ENCODE results near the gene EML4.
"Not testable (repeated sequence)": the region's sequence is repeated elsewhere in the genome, so short reads cannot be mapped to it uniquely, and the experiment has no call there.

The EML4 gene

DNA sequence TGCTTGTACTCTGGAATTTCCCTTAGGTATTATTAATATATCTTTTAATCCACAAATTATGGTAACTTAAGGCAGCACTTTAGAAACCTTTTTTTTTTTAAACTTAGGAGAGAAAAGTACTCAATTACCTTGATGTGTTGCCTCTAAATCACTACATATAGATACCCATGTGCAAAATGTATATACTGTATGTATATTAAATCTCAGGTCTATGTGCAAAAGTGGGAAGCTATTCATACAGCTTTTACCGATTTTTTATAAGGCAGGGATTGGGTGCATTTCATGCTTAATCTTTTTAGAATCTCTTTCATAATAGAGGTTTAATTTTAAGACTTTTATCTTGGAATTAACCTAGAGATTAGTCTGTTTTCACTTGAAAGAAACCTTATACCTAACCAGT is 3.4 kb downstream of the EML4 start:
- DNase-seq (no peak), ATAC-seq (no peak)

- ATAC-seq: not testable (repeated sequence)
These were observed 4.3 kb downstream of the EML4 start for GRCh38 chr2:42173467-42173866.

GRCh38 chr2:42176992-42177738 is 8.0 kb downstream of the EML4 start:
- DNase-seq: no peak
- no peak for ATAC-seq

More at GRCh38 chr2:42173467-42173866, 4.3 kb downstream of the EML4 start:
- DNase-seq: not testable (repeated sequence)

- DNase-seq (no peak), ATAC-seq (no peak)
These were observed 9.2 kb downstream of the EML4 start for GRCh38 chr2:42178335-42178734.

- ATAC-seq (no peak), DNase-seq (no peak)
These were observed 11.1 kb downstream of the EML4 start for GRCh38 chr2:42180300-42180699.

DNA sequence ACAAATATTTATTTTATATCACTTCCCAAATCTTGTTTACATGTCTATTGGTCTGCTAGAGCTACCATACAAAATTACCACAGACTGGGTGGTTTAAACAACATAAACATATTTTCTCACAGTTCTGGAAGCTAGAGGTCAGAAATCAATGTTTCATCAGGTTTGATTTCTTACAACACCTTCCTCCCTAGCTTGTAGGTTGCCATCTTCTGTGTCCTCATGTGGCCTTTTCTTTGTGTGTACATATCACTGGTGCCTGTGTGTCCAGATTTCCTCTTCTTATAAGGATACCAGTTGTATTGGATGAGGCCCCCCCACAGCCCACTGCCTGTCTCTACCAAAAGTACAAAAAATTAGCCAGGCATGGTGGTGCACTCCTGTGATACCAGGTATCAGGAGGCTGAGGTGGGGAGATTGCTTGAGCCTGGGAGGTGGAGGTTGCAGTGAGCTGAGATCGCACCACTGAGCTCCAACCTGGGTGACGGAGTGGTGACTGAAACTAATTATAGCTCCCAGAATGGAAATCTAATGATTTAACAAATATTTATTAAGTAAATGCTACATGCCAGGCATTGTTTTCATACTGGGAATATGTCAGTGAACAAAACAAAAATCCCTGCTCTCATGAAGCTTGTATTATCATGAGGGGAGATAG is 13.6 kb downstream of the EML4 start:
- ATAC-seq: no peak
- DNase-seq: no peak

DNA sequence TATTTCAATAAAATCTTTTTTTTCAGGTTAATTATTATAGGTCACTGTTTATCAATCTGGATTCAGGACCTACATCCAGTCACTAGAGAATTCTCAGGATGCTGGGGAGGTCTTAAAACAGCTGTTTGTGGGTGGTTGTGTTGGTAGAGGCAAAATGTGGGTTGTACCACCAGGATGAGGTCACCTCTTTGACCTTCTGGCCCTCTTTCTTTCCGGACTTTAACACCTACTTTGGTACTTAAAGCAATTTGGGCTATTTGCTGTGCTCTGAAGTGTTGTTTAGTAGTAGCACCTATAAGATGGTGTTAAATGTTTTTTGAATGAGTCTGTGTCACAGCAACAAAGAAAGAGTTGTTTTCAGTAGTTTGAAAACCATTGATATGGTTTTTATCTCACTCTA is 14.6 kb downstream of the EML4 start:
- DNase-seq (no peak), ATAC-seq (no peak)

DNA sequence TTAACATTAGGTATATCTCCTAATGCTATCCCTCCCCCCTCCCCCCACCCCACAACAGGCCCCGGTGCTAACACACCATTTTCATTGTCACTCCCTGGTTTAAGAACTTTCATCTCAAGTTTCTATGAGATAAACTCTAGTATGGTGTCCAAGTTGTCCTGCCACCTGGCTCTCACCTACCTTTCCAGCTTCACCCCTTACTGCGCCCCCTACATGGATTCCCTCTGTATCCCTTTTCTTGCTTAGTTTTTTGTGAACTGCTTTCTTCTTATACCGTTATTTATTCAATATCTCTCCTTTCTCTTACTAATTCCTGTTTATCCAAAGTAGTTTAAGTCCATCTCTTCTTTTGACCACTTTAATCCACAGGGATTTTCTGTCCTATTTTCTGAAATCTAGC is 15.2 kb downstream of the EML4 start:
- no peak for DNase-seq
- ATAC-seq: no peak

DNA sequence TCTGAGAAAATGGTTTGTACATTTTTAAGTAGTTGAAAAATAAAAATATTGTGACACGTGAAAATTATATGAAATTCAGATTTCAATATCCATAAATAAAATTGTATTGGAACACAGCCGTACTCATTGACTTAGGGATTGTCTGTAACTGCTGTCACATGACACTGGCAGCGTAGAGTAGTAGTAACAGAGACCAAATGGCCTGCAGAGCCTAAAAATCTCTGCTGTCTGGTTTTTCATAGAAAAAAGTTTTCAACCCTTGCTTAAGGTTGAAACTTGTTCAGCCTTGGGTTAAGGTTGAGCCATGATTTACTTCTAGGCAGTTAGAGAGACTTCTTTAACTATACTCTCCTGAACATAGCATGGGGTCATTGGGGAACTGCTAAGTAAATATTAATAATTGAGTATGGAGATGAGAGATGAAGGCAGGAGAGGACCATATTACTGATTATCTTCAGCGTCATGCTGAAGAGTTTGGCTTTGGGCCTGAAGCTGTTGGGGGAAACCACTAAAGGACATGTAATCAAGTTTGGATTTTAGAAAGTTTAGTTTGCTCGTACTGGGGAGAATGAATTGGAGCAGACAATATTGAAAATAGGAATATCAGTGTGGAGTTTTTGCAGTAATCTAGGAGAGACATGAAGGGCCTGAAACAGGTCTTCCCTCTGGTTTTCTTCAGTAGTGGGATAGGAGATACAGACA is 16.2 kb downstream of the EML4 start:
- no peak for DNase-seq

GRCh38 chr2:42186366-42186765 is 17.2 kb downstream of the EML4 start:
- DNase-seq (no peak), ATAC-seq (no peak)

More for the DNA sequence above, 16.2 kb downstream of the EML4 start:
- no peak for ATAC-seq

- no peak for DNase-seq
- no peak for ATAC-seq
These were observed 17.9 kb downstream of the EML4 start for GRCh38 chr2:42186945-42187632.

DNA sequence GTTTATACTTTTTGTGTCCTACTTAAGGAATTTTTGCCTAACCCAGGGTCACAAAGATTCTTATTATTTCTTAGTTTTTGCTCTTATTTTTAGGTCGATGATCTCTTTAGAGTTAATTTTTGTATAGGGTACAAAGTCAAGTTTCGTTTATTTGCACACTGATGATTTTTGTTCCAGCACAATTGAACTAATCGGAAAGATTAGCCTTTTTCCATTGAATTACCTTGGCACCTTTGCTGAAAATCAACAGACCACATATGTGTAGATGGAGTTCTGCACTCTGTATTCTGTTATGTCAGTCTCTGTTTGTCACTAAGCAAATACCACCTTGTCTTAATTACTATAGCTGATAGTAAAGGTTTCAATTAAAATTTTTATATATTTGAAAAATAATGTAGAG is 18.7 kb downstream of the EML4 start:
- no peak for ATAC-seq
- no peak for DNase-seq

GRCh38 chr2:42189235-42189566 is 20.0 kb downstream of the EML4 start:
- ATAC-seq: no peak
- no peak for DNase-seq

DNA sequence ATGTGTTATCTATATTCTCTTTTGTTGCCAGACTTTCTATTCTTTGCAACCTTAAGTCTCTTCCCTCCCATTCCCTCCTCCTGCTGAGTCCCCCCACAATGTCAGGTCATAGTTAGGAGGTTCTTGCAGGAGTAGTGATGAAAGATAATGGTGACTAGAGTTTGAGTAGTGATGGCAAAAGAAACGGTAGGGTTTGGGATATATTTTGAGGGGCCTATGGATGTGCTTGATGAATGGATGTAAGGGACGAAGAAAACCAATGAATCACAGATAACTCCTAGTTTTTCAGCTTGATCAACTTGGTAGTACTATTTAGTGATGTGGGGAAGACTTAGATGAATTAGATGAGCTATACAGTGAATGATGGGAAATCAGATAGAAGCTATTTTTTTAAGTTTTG is 21.0 kb downstream of the EML4 start:
- ATAC-seq (no peak), DNase-seq (no peak)

- DNase-seq: no peak
- no peak for ATAC-seq
These were observed 22.3 kb downstream of the EML4 start for GRCh38 chr2:42191285-42192009.

DNA sequence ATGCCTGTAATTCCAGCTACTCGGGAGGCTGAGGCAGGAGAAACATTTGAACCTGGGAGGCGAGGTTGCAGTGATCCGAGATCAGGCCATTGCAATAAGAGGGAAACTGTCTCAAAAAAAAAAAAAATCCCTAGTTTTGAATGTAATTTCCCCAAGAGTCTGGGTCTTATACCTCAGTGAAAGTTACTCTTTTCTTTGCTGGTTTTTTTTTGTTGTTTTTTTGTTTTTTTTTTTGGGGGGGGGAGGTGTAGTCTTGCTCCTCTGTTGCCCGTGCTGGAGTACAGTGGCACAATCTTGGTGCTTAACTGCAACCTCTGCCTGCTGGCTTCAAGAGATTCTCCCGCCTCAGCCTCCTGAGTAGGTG is 22.8 kb downstream of the EML4 start:
- no peak for DNase-seq

GRCh38 chr2:42192652-42193566 is 23.8 kb downstream of the EML4 start:
- no peak for DNase-seq

More for the DNA sequence above, 22.8 kb downstream of the EML4 start:
- no peak for ATAC-seq

DNA sequence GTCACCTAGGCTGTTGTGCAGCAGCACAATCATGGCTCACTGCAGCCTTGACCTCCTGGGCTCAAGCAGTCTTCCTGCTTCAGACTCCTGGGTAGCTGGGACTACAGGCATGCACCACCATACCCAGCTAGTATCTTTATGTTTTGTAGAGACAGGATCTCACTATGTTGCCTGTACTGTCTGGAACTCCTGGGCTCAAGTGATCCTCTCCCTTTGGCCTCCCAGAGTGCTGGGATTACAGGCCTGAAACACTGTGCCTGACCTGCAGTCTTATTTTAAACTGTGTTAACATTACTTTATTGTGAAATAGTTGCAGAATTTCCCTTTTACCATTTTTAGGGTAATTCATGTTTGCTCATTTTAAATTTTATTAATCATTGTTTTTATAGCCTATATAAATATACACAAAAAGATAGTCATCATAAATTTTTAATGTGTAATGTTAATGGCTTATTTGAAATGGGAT is 24.6 kb downstream of the EML4 start:
- DNase-seq: no peak
- ATAC-seq: no peak

More at GRCh38 chr2:42192652-42193566, 23.8 kb downstream of the EML4 start:
- peak; percentile 79 for ATAC-seq

DNA sequence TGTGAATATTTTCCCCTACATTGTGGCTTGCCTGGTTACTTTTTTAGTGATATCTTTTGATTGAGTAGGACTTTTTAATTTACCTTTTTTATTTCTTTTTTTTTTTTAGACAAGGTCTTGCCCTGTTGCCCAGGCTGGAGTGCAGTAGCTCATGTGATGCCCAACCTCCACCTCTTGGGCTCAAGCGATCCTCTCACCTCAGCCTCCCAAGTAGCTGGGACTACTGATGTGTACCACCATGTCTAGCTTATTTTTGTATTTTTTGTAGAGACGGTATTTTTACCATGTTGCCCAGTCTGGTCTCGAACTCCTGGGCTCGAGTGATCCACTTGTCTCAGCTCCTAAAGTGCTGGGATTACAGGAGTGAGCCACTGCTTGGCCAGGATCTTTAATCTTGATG is 25.3 kb downstream of the EML4 start:
- ATAC-seq (no peak), DNase-seq (no peak)

GRCh38 chr2:42195559-42195958 is 26.4 kb downstream of the EML4 start:
- ATAC-seq (no peak), DNase-seq (no peak)

- ATAC-seq: no peak
- DNase-seq: no peak
These were observed 26.9 kb downstream of the EML4 start for GRCh38 chr2:42196070-42196402.
